H9 (cell line): ENCODE data around the gene TLDC2. TPM values are rescaled to one million over a fixed set of nuclear protein-coding genes. Genes with fewer than 3 reads are reported as not detected.

Source experiments
- DNase-seq: peaks from one replicate; pipeline ENCODE4 v3.0.0-alpha.2; 2017
- H2AFZ ChIP-seq: one replicate; pipeline ENCODE4 v1.6.1; 2013; ENCODE audit warnings: mild to moderate bottlenecking, low read length, control low read depth, moderate library complexity
- H2AK5ac ChIP-seq: 2 replicates; pipeline ENCODE4 v1.6.1; 2013; ENCODE audit warnings: low read length, control low read depth, mixed read lengths; ENCODE audit not compliant: insufficient read length
- H2BK120ac ChIP-seq: one replicate; pipeline ENCODE4 v1.6.1; 2013; ENCODE audit warnings: low read depth, mild to moderate bottlenecking, low read length, control low read depth, inconsistent platforms; ENCODE audit not compliant: poor library complexity, severe bottlenecking
- H2BK12ac ChIP-seq: 2 replicates; pipeline ENCODE4 v1.6.1; 2013; ENCODE audit warnings: low read length, control low read depth, mixed read lengths, low read depth; ENCODE audit not compliant: insufficient read length
- H2BK15ac ChIP-seq: 2 replicates; pipeline ENCODE4 v1.6.1; 2013; ENCODE audit warnings: low read depth, low read length, control low read depth
- H2BK20ac ChIP-seq: one replicate; pipeline ENCODE4 v1.6.1; 2013; ENCODE audit warnings: low read depth, mild to moderate bottlenecking, low read length, control low read depth, inconsistent platforms; ENCODE audit not compliant: poor library complexity, severe bottlenecking
- H2BK5ac ChIP-seq: 2 replicates; pipeline ENCODE4 v1.6.1; 2013; ENCODE audit warnings: low read length, control low read depth, mixed read lengths; ENCODE audit not compliant: insufficient read length
- H3K14ac ChIP-seq: 2 replicates; pipeline ENCODE4 v1.6.1; 2013; ENCODE audit warnings: low read length, control low read depth; ENCODE audit not compliant: insufficient read depth
- H3K18ac ChIP-seq: 2 replicates; pipeline ENCODE4 v1.6.1; 2013; ENCODE audit warnings: low read depth, mild to moderate bottlenecking, mixed read lengths, low read length, control low read depth; ENCODE audit not compliant: insufficient read length
- H3K23ac ChIP-seq: 2 replicates; pipeline ENCODE4 v1.6.1; 2013; ENCODE audit warnings: low read length, control low read depth, mixed read lengths, low read depth; ENCODE audit not compliant: insufficient read length
- H3K23me2 ChIP-seq: 2 replicates; pipeline ENCODE4 v1.6.1; 2013; ENCODE audit warnings: low read depth, mild to moderate bottlenecking, mixed read lengths, low read length, control low read depth; ENCODE audit not compliant: insufficient read length, poor library complexity, severe bottlenecking
- H3K27ac ChIP-seq: 2 replicates; pipeline ENCODE4 v1.5.1; 2013; ENCODE audit warnings: low read length, control low read depth, mixed read lengths, low read depth; ENCODE audit not compliant: insufficient read length
- H3K27me3 ChIP-seq: 2 replicates; pipeline ENCODE4 v1.6.1; 2013; ENCODE audit warnings: low read length, control low read depth, inconsistent platforms; ENCODE audit not compliant: insufficient read depth
- H3K4ac ChIP-seq: 2 replicates; pipeline ENCODE4 v1.6.1; 2013; ENCODE audit warnings: low read depth, mild to moderate bottlenecking, control low read depth, inconsistent platforms, low read length, moderate library complexity
- H3K4me1 ChIP-seq: 2 replicates; pipeline ENCODE4 v1.6.1; 2013; ENCODE audit warnings: low read length, control low read depth, inconsistent platforms; ENCODE audit not compliant: insufficient read depth
- H3K4me2 ChIP-seq: 2 replicates; pipeline ENCODE4 v1.6.1; 2013; ENCODE audit warnings: low read length, control low read depth, mixed read lengths; ENCODE audit not compliant: insufficient read length, insufficient read depth
- H3K56ac ChIP-seq: 2 replicates; pipeline ENCODE4 v1.6.1; 2013; ENCODE audit warnings: low read depth, mild to moderate bottlenecking, mixed read lengths, low read length, control low read depth; ENCODE audit not compliant: insufficient read length
- H3K79me1 ChIP-seq: 2 replicates; pipeline ENCODE4 v1.6.1; 2013; ENCODE audit warnings: low read depth, mild to moderate bottlenecking, moderate library complexity, low read length, control low read depth, inconsistent platforms; ENCODE audit not compliant: insufficient read depth, poor library complexity, severe bottlenecking
- H3K79me2 ChIP-seq: 2 replicates; pipeline ENCODE4 v1.6.1; 2013; ENCODE audit warnings: low read length, control low read depth, inconsistent platforms; ENCODE audit not compliant: insufficient read depth
- H3K9ac ChIP-seq: 2 replicates; pipeline ENCODE4 v1.6.1; 2013; ENCODE audit warnings: low read length, control low read depth, mixed read lengths; ENCODE audit not compliant: insufficient read length; ENCODE audit errors: extremely low read depth
- H3K9me3 ChIP-seq: one replicate; pipeline ENCODE4 v1.6.1; 2013; ENCODE audit warnings: low read depth, low read length, inconsistent platforms; ENCODE audit not compliant: control insufficient read depth
- H3T11ph ChIP-seq: one replicate; pipeline ENCODE4 v1.6.1; 2013; ENCODE audit warnings: mild to moderate bottlenecking, low read length, control low read depth, inconsistent platforms
- H4K20me1 ChIP-seq: one replicate; pipeline ENCODE4 v1.6.1; 2013; ENCODE audit not compliant: control insufficient read depth, insufficient read length, insufficient read depth
- H4K5ac ChIP-seq: 2 replicates; pipeline ENCODE4 v1.6.1; 2013; ENCODE audit warnings: low read depth, mild to moderate bottlenecking, mixed read lengths, low read length, control low read depth; ENCODE audit not compliant: insufficient read length
- H4K8ac ChIP-seq: replicated peaks from 2 replicates; pipeline ENCODE4 v1.6.1; 2013; ENCODE audit warnings: low read length, control low read depth, mixed read lengths, low read depth; ENCODE audit not compliant: insufficient read length
- H4K91ac ChIP-seq: 2 replicates; pipeline ENCODE4 v1.6.1; 2013; ENCODE audit warnings: low read depth, mild to moderate bottlenecking, moderate library complexity, mixed read lengths, low read length, control low read depth; ENCODE audit not compliant: insufficient read length
- H3K27ac Mint-ChIP-seq, 3 experiments: 2 replicates in 2 of 3; 3 replicates in 1 of 3; pipeline ENCODE4 v1.8.0; 2020 to 2021; ENCODE audit warnings: mixed read lengths in 3 of 3, mild to moderate bottlenecking in 1 of 3, moderate library complexity in 1 of 3
- H3K27me3 Mint-ChIP-seq: 2 replicates; pipeline ENCODE4 v1.8.0; 2021; ENCODE audit warnings: low read depth, mild to moderate bottlenecking, moderate library complexity, mixed read lengths
- H3K36me3 Mint-ChIP-seq, 3 experiments: 2 replicates in 2 of 3; 3 replicates in 1 of 3; pipeline ENCODE4 v1.8.0; 2020 to 2021; ENCODE audit warnings: low read depth in 3 of 3, mixed read lengths in 3 of 3; ENCODE audit not compliant: insufficient read depth in 1 of 3
- H3K4me1 Mint-ChIP-seq, 2 experiments: 2 replicates each; pipeline ENCODE4 v1.8.0; 2020; ENCODE audit warnings: mixed read lengths in 2 of 2
- H3K4me3 Mint-ChIP-seq, 2 experiments: 2 replicates in 1 of 2; 3 replicates in 1 of 2; pipeline ENCODE4 v1.8.0; 2020 to 2021; ENCODE audit warnings: mild to moderate bottlenecking in 2 of 2, mixed read lengths in 2 of 2, moderate library complexity in 1 of 2
- H3K9me3 Mint-ChIP-seq, 2 experiments: 2 replicates in 1 of 2; 3 replicates in 1 of 2; pipeline ENCODE4 v1.8.0; 2020; ENCODE audit warnings: mild to moderate bottlenecking in 2 of 2, mixed read lengths in 2 of 2, moderate library complexity in 1 of 2
- CTCF ChIP-seq: fragments of 200-600 bp; sonication (generic); conservative IDR thresholded peaks from 3 replicates; pipeline ENCODE4 v1.8.0; 2021; ENCODE audit warnings: antibody characterized with exemption, mild to moderate bottlenecking
- WGBS: extraction: QIAGEN DNeasy Blood & Tissue Kit; methylation state at CpG from one replicate; pipeline ENCODE4 v1.1.7; 2013; ENCODE audit warnings: missing lambda C conversion rate, low lambda C conversion rate, mixed read lengths; ENCODE audit not compliant: insufficient read length; ENCODE audit errors: extremely low coverage; 5-methylcytosine and 5-hydroxymethylcytosine counted together
- total RNA-seq: library from RNA; stranded (reverse); gene quantifications from 2 replicates; pipeline ENCODE4 v1.2.1, GENCODE V29; 2021

TLDC2 gene
- total RNA-seq, 1 experiment from 2014 or later, result 0.11 TPM

GRCh38 chr20:36876473-36876833 lies 515 bp downstream of the TLDC2 start:
- H3K79me2 ChIP-seq, result no peaks in the 10 kb centered on the region
- no peak overlapping the region for H3K56ac ChIP-seq
- no peak overlapping the region for H2BK120ac ChIP-seq
- no peak overlapping the region for H2BK5ac ChIP-seq
- no peaks in the 10 kb centered on the region for H3K4me1 ChIP-seq
- H2BK15ac ChIP-seq, result no peak overlapping the region
- no peaks in the 10 kb centered on the region for H3K23me2 ChIP-seq
- TF ChIP-seq CTCF, result no peak
- no peak overlapping the region for H2AFZ ChIP-seq
- H3K18ac ChIP-seq, result no peak overlapping the region
- H3K79me1 ChIP-seq, result no peaks in the 10 kb centered on the region
- no peak overlapping the region for H3K4me2 ChIP-seq
- H3K27ac ChIP-seq, result no peak overlapping the region
- H4K91ac ChIP-seq, result no peak overlapping the region
- Mint-ChIP-seq H3K36me3 (no peaks in the 10 kb centered on the region), H3K9me3 (no peaks in the 10 kb centered on the region), H3K4me3 (no peak overlapping the region), H3K4me1 (no peaks in the 10 kb centered on the region), H3K27ac (no peak overlapping the region; a peak in 1 of 7 replicates), H3K27me3 (peaks cover 14% of the 10 kb centered on the region)
- DNase-seq, result no peak
- H3K23ac ChIP-seq, result no peak overlapping the region
- no peaks in the 10 kb centered on the region for H4K20me1 ChIP-seq
- H3T11ph ChIP-seq, result no peak overlapping the region
- no peak overlapping the region for H4K8ac ChIP-seq
- H3K27me3 ChIP-seq, result no peaks in the 10 kb centered on the region
- H3K9me3 ChIP-seq, result no peaks in the 10 kb centered on the region
- H4K5ac ChIP-seq, result no peak overlapping the region
- H3K4ac ChIP-seq, result no peak overlapping the region
- no peak overlapping the region for H3K14ac ChIP-seq
- H2BK12ac ChIP-seq, result no peak overlapping the region
- H3K9ac ChIP-seq, result no peak overlapping the region
- WGBS, result no CpG with 5 or more reads among the region's 3 CpGs
- no peak overlapping the region for H2AK5ac ChIP-seq
- no peak overlapping the region for H2BK20ac ChIP-seq
